ENCODE data around the gene HIPK4. TPM values are rescaled to one million over a fixed set of nuclear protein-coding genes. Genes with fewer than 3 reads are reported as not detected.
A peak's percentile ranks its signal among the peaks of the same experiment; 100 is the strongest.
"Not testable (repeated sequence)": the region's sequence is repeated elsewhere in the genome, so short reads cannot be mapped to it uniquely, and the experiment has no call there.

Gene HIPK4
- total RNA-seq, 2 donors from 2014 or later, result not detected

GRCh38 chr19:40411958-40412499 lies 22.0 kb upstream of the HIPK4 start:
- Mint-ChIP-seq H3K4me3 (no peak overlapping the region), H3K36me3 (ENCODE audit: low read depth) (peaks cover 2% of the 10 kb centered on the region), H3K27ac (no peak overlapping the region), H3K27me3 (peaks cover 4% of the 10 kb centered on the region), H3K4me1 (peaks cover 11% of the 10 kb centered on the region)
- H3K9me3 ChIP-seq (ENCODE audit: control insufficient read depth, low read length, poor library complexity, severe bottlenecking), result no peaks in the 10 kb centered on the region
- DNase-seq (no peak), ATAC-seq (no peak)

- no peak for DNase-seq
- Mint-ChIP-seq H3K4me3 (no peak overlapping the region), H3K27me3 (peaks cover 4% of the 10 kb centered on the region), H3K36me3 (ENCODE audit: low read depth) (no peaks in the 10 kb centered on the region), H3K4me1 (peaks cover 8% of the 10 kb centered on the region), H3K27ac (no peak overlapping the region)
- no peaks in the 10 kb centered on the region for H3K9me3 ChIP-seq (ENCODE audit: control insufficient read depth, low read length, poor library complexity, severe bottlenecking)
- ATAC-seq, result no peak
Observed at GRCh38 chr19:40411125-40411842, 21.3 kb upstream of the HIPK4 start.

GRCh38 chr19:40410030-40410389 lies 20.0 kb upstream of the HIPK4 start:
- H3K27me3 Mint-ChIP-seq, result peaks cover 4% of the 10 kb centered on the region

GRCh38 chr19:40408598-40408925 lies 18.6 kb upstream of the HIPK4 start:
- H3K27ac Mint-ChIP-seq; H3K9me3 ChIP-seq (ENCODE audit: control insufficient read depth, low read length, poor library complexity, severe bottlenecking); H3K27me3 Mint-ChIP-seq; H3K4me3 Mint-ChIP-seq; H3K36me3 Mint-ChIP-seq (ENCODE audit: low read depth); DNase-seq; ATAC-seq: not testable (repeated sequence)
- H3K4me1 Mint-ChIP-seq, result peaks cover 15% of the 10 kb centered on the region

More at GRCh38 chr19:40410030-40410389, 20.0 kb upstream of the HIPK4 start:
- no peaks in the 10 kb centered on the region for H3K9me3 ChIP-seq (ENCODE audit: control insufficient read depth, low read length, poor library complexity, severe bottlenecking)
- H3K4me3 Mint-ChIP-seq, result no peak overlapping the region
- no peaks in the 10 kb centered on the region for H3K36me3 Mint-ChIP-seq (ENCODE audit: low read depth)
- H3K27ac Mint-ChIP-seq, result no peak overlapping the region
- DNase-seq (no peak), ATAC-seq (no peak)
- H3K4me1 Mint-ChIP-seq, result peaks cover 8% of the 10 kb centered on the region

GRCh38 chr19:40407714-40408597 lies 18.0 kb upstream of the HIPK4 start:
- Mint-ChIP-seq H3K27ac (no peak overlapping the region), H3K36me3 (ENCODE audit: low read depth) (no peaks in the 10 kb centered on the region), H3K4me1 (peaks cover 19% of the 10 kb centered on the region), H3K4me3 (no peak overlapping the region), H3K27me3 (peaks cover 4% of the 10 kb centered on the region)
- ATAC-seq, result no peak
- DNase-seq, result no peak
- no peaks in the 10 kb centered on the region for H3K9me3 ChIP-seq (ENCODE audit: control insufficient read depth, low read length, poor library complexity, severe bottlenecking)

GRCh38 chr19:40403262-40403984 lies 13.4 kb upstream of the HIPK4 start:
- peak; percentile 59 to 76 (median 71) for DNase-seq
- no peak overlapping the region for H3K27ac Mint-ChIP-seq

GRCh38 chr19:40400559-40400958 lies 10.6 kb upstream of the HIPK4 start:
- peaks cover 27% of the 10 kb centered on the region for H3K4me1 Mint-ChIP-seq
- H3K36me3 Mint-ChIP-seq (ENCODE audit: low read depth), result peaks cover 4% of the 10 kb centered on the region
- peaks cover 4% of the 10 kb centered on the region for H3K27me3 Mint-ChIP-seq
- H3K9me3 ChIP-seq (ENCODE audit: control insufficient read depth, low read length, poor library complexity, severe bottlenecking), result no peaks in the 10 kb centered on the region
- ATAC-seq (no peak), DNase-seq (no peak)
- no peak overlapping the region for H3K4me3 Mint-ChIP-seq
- H3K27ac Mint-ChIP-seq, result no peak overlapping the region

More at GRCh38 chr19:40403262-40403984, 13.4 kb upstream of the HIPK4 start:
- no peaks in the 10 kb centered on the region for H3K9me3 ChIP-seq (ENCODE audit: control insufficient read depth, low read length, poor library complexity, severe bottlenecking)
- Mint-ChIP-seq H3K36me3 (ENCODE audit: low read depth) (peaks cover 4% of the 10 kb centered on the region), H3K4me3 (peak overlapping the region; percentile 92), H3K27me3 (peaks cover 4% of the 10 kb centered on the region), H3K4me1 (peaks cover 33% of the 10 kb centered on the region)
- ATAC-seq, result peak; percentile 70

GRCh38 chr19:40398417-40399131 lies 8.6 kb upstream of the HIPK4 start:
- DNase-seq, result peak; percentile 30 to 57 (median 46)
- H3K4me3 Mint-ChIP-seq, result no peak overlapping the region
- H3K36me3 Mint-ChIP-seq (ENCODE audit: low read depth), result peaks cover 4% of the 10 kb centered on the region
- peak; percentile 75 for ATAC-seq
- H3K27me3 Mint-ChIP-seq, result peaks cover 4% of the 10 kb centered on the region
- H3K4me1 Mint-ChIP-seq, result peaks cover 19% of the 10 kb centered on the region
- no peak overlapping the region for H3K27ac Mint-ChIP-seq
- H3K9me3 ChIP-seq (ENCODE audit: control insufficient read depth, low read length, poor library complexity, severe bottlenecking), result no peaks in the 10 kb centered on the region

GRCh38 chr19:40397568-40397906 lies 7.6 kb upstream of the HIPK4 start:
- Mint-ChIP-seq H3K27ac (no peak overlapping the region), H3K4me3 (no peak overlapping the region), H3K27me3 (peaks cover 4% of the 10 kb centered on the region), H3K36me3 (ENCODE audit: low read depth) (peaks cover 4% of the 10 kb centered on the region), H3K4me1 (peaks cover 14% of the 10 kb centered on the region)
- no peak for DNase-seq
- no peak for ATAC-seq
- H3K9me3 ChIP-seq (ENCODE audit: control insufficient read depth, low read length, poor library complexity, severe bottlenecking), result no peaks in the 10 kb centered on the region

GRCh38 chr19:40396886-40397567 lies 7.0 kb upstream of the HIPK4 start:
- Mint-ChIP-seq H3K4me3 (no peak overlapping the region), H3K36me3 (ENCODE audit: low read depth) (peaks cover 4% of the 10 kb centered on the region), H3K27ac (no peak overlapping the region), H3K27me3 (peaks cover 4% of the 10 kb centered on the region), H3K4me1 (peaks cover 14% of the 10 kb centered on the region)
- DNase-seq, result no peak
- no peak for ATAC-seq
- no peaks in the 10 kb centered on the region for H3K9me3 ChIP-seq (ENCODE audit: control insufficient read depth, low read length, poor library complexity, severe bottlenecking)

- Mint-ChIP-seq H3K27ac (no peak overlapping the region), H3K4me3 (no peak overlapping the region), H3K36me3 (ENCODE audit: low read depth) (peaks cover 4% of the 10 kb centered on the region), H3K4me1 (peaks cover 14% of the 10 kb centered on the region), H3K27me3 (peaks cover 4% of the 10 kb centered on the region)
- ATAC-seq (no peak), DNase-seq (no peak)
- H3K9me3 ChIP-seq (ENCODE audit: control insufficient read depth, low read length, poor library complexity, severe bottlenecking), result no peaks in the 10 kb centered on the region
Observed at GRCh38 chr19:40395956-40396355, 6.0 kb upstream of the HIPK4 start.

GRCh38 chr19:40394816-40395210 lies 4.8 kb upstream of the HIPK4 start:
- H3K27ac Mint-ChIP-seq, result no peak overlapping the region
- H3K4me3 Mint-ChIP-seq, result no peak overlapping the region
- no peaks in the 10 kb centered on the region for H3K36me3 Mint-ChIP-seq (ENCODE audit: low read depth)
- H3K27me3 Mint-ChIP-seq, result no peaks in the 10 kb centered on the region
- no peaks in the 10 kb centered on the region for H3K9me3 ChIP-seq (ENCODE audit: control insufficient read depth, low read length, poor library complexity, severe bottlenecking)
- H3K4me1 Mint-ChIP-seq, result peaks cover 10% of the 10 kb centered on the region
- no peak for ATAC-seq
- DNase-seq, result no peak
